ENCODE data around the gene CKMT2.

DNA sequence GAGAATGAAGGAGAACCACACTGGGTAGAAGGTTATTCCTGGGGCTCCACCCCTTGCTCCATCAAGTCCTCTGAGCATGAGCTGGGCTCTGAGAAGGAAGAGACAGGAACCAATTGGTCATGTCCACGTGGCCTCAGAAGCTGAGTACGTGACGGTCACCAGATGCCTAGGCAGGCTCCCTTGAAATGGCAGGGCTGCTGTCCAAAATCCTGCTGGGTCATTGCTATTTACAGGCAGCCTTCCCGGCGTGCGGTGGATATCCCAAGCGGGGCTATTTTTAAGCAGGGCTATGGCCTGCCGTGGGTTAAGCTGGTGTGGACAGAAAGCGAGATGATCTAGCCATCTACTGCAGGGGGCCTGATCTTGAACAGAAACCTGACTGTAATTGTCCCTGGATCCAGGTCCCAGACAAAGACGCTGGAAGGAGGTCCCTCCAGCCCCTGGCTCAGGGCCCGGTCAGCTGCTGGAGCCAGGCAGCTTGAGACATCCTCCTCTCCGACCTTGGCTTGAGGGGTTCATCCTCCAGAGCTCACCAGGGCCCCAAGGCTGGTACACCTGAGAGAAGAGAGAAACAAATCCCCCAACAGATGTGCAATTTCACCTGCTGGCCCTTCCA lies 550 bp upstream of the CKMT2 start:
- TF ChIP-seq CTCF (IDR thresholded peaks at IDR 0.05; ENCODE audit: poor library complexity), result no peak
- TF ChIP-seq EZH2phosphoT487 (IDR thresholded peaks at IDR 0.05; ENCODE audit: low read depth, severe bottlenecking, unreplicated experiment), result no peak

Data from hepatocyte (in vitro differentiated cells).